Neural cell (in vitro differentiated cells): Measurements from ENCODE around the gene NOD1. TPM values are rescaled to one million over a fixed set of nuclear protein-coding genes. Genes with fewer than 3 reads are reported as not detected.

Experiments
- H2AFZ ChIP-seq: fragments of 200-600, 300-800 bp; sonication (generic), shearing (Covaris generic); 2 replicates; pipeline ENCODE4 v1.6.0; 2014; ENCODE audit warnings: low read depth, mild to moderate bottlenecking, antibody characterized with exemption, low read length, moderate library complexity
- H3F3A ChIP-seq: fragments of 200-600 bp; shearing (Covaris generic); 2 replicates; pipeline ENCODE4 v1.6.1; 2016; ENCODE audit warnings: mild to moderate bottlenecking, moderate library complexity, mixed read lengths, antibody characterized with exemption, low read length; ENCODE audit not compliant: insufficient read depth, poor library complexity, severe bottlenecking
- H3K27ac ChIP-seq: fragments of 200-600, 300-800 bp; sonication (generic), shearing (Covaris generic); 2 replicates; pipeline ENCODE4 v1.5.1; 2014; ENCODE audit warnings: mild to moderate bottlenecking, low read length, moderate library complexity
- H3K27me3 ChIP-seq: fragments of 300-800, 200-600 bp; sonication (generic), shearing (Covaris generic); 2 replicates; pipeline ENCODE4 v1.6.0; 2014; ENCODE audit warnings: mild to moderate bottlenecking, low read depth, low read length, moderate library complexity; ENCODE audit not compliant: insufficient read depth
- H3K36me3 ChIP-seq: fragments of 300-800, 200-600 bp; sonication (generic), shearing (Covaris generic); 2 replicates; pipeline ENCODE4 v1.5.1; 2014; ENCODE audit warnings: mild to moderate bottlenecking, antibody characterized with exemption, low read length, moderate library complexity; ENCODE audit not compliant: insufficient read depth
- H3K4me2 ChIP-seq: fragments of 300-800, 200-600 bp; sonication (generic), shearing (Covaris generic); 2 replicates; pipeline ENCODE4 v1.6.0; 2014; ENCODE audit warnings: mild to moderate bottlenecking, low read length
- H3K4me3 ChIP-seq: fragments of 300-800, 200-600 bp; sonication (generic), shearing (Covaris generic); 2 replicates; pipeline ENCODE4 v1.5.1; 2014; ENCODE audit warnings: mild to moderate bottlenecking, low read length, moderate library complexity
- H3K79me2 ChIP-seq: fragments of 200-600 bp; shearing (Covaris generic); replicated peaks from 2 replicates; pipeline ENCODE4 v1.6.0; 2014; ENCODE audit warnings: mild to moderate bottlenecking, low read length, moderate library complexity; ENCODE audit not compliant: insufficient read depth
- H3K9ac ChIP-seq: fragments of 300-800, 200-600 bp; sonication (generic), shearing (Covaris generic); 2 replicates; pipeline ENCODE4 v1.6.1; 2016; ENCODE audit warnings: mild to moderate bottlenecking, low read length, mixed read lengths
- H3K9me2 ChIP-seq: fragments of 200-600 bp; shearing (Covaris generic); 2 replicates; pipeline ENCODE4 v1.6.1; 2016; ENCODE audit warnings: mild to moderate bottlenecking, low read length, mixed read lengths; ENCODE audit not compliant: insufficient read depth
- H3K9me3 ChIP-seq: fragments of 200-600, 300-800 bp; sonication (generic), shearing (Covaris generic); 2 replicates; pipeline ENCODE4 v1.6.1; 2016; ENCODE audit warnings: mild to moderate bottlenecking, mixed run types, low read length, moderate library complexity, mixed read lengths
- H4K20me1 ChIP-seq: fragments of 200-600 bp; shearing (Covaris generic); 2 replicates; pipeline ENCODE4 v1.6.1; 2016; ENCODE audit warnings: mild to moderate bottlenecking, mixed run types; ENCODE audit not compliant: insufficient read depth
- CTCF ChIP-seq: fragments of 450-650 bp; IDR thresholded peaks from 2 replicates; pipeline ENCODE4 v1.5.1; 2014; ENCODE audit warnings: antibody characterized with exemption, mild to moderate bottlenecking, moderate library complexity; ENCODE audit not compliant: poor library complexity, severe bottlenecking
- EP300 ChIP-seq: fragments of 450-650 bp; conservative IDR thresholded peaks from 2 replicates; pipeline ENCODE4 v1.6.1; 2014; ENCODE audit warnings: antibody characterized with exemption, mild to moderate bottlenecking, moderate library complexity; ENCODE audit not compliant: poor library complexity, severe bottlenecking
- EZH2 ChIP-seq: fragments of 200-600, 300-800 bp; shearing (Covaris generic), sonication (generic); IDR thresholded peaks from 2 replicates; pipeline ENCODE4 v1.6.1; 2014; ENCODE audit warnings: antibody characterized with exemption, low read length, borderline replicate concordance, mild to moderate bottlenecking; ENCODE audit not compliant: insufficient read depth, poor library complexity, severe bottlenecking
- MXI1 ChIP-seq: fragments of 450-650 bp; conservative IDR thresholded peaks from 2 replicates; pipeline ENCODE4 v1.6.1; 2014; ENCODE audit warnings: antibody characterized with exemption, mild to moderate bottlenecking; ENCODE audit not compliant: poor library complexity, severe bottlenecking
- POLR2AphosphoS5 ChIP-seq: IDR thresholded peaks from 2 replicates; pipeline ENCODE4 v1.6.1; 2012
- RAD21 ChIP-seq: fragments of 450-650 bp; conservative IDR thresholded peaks from 2 replicates; pipeline ENCODE4 v1.6.1; 2014; ENCODE audit warnings: antibody characterized with exemption, mild to moderate bottlenecking, moderate library complexity
- REST ChIP-seq: IDR thresholded peaks from 2 replicates; pipeline ENCODE4 v1.6.1; 2012; ENCODE audit warnings: borderline replicate concordance
- SMC3 ChIP-seq: fragments of 450-650 bp; conservative IDR thresholded peaks from 2 replicates; pipeline ENCODE4 v1.6.1; 2014; ENCODE audit warnings: antibody characterized with exemption, mild to moderate bottlenecking, moderate library complexity; ENCODE audit not compliant: poor library complexity
- TAF1 ChIP-seq: IDR thresholded peaks from 2 replicates; pipeline ENCODE4 v1.6.1; 2012; ENCODE audit warnings: low read depth
- polyA plus RNA-seq: library from polyadenylated mRNA; depleted of rRNA; stranded (reverse); fragments of >200 nt; gene quantifications from 2 replicates; pipeline ENCODE4 v1.2.3, GENCODE V29; 2014

NOD1 gene
- polyA plus RNA-seq, 1 donor from 2014 or later: 0.43 TPM

- Histone ChIP-seq H3K79me2 (no peaks in the 10 kb centered on the region), H3K9ac (no peak overlapping the region), H3K9me2 (no peaks in the 10 kb centered on the region), H3K27ac (no peak overlapping the region), H2AFZ (no peak overlapping the region), H4K20me1 (no peaks in the 10 kb centered on the region), H3K9me3 (no peaks in the 10 kb centered on the region), H3F3A (no peaks in the 10 kb centered on the region), H3K36me3 (no peaks in the 10 kb centered on the region), H3K27me3 (no peaks in the 10 kb centered on the region), H3K4me3 (no peak overlapping the region), H3K4me2 (no peak overlapping the region)
- TF ChIP-seq CTCF (no peak), POLR2AphosphoS5 (no peak), EP300 (no peak), MXI1 (no peak), RAD21 (no peak), SMC3 (no peak), EZH2 (no peak), REST (no peak), TAF1 (no peak)
Measured at GRCh38 chr7:30391806-30392205, 86.8 kb downstream of the NOD1 start.

GRCh38 chr7:30390736-30391636 is 87.6 kb downstream of the NOD1 start:
- Histone ChIP-seq H4K20me1 (no peaks in the 10 kb centered on the region), H3K9ac (no peak overlapping the region), H3K27ac (no peak overlapping the region), H2AFZ (no peak overlapping the region), H3K9me3 (no peaks in the 10 kb centered on the region), H3K27me3 (no peaks in the 10 kb centered on the region), H3K4me3 (no peak overlapping the region), H3K4me2 (no peak overlapping the region), H3K9me2 (no peaks in the 10 kb centered on the region), H3F3A (no peaks in the 10 kb centered on the region), H3K36me3 (no peaks in the 10 kb centered on the region), H3K79me2 (no peaks in the 10 kb centered on the region)
- TF ChIP-seq EP300 (no peak), MXI1 (no peak), EZH2 (no peak), POLR2AphosphoS5 (no peak), REST (no peak), RAD21 (no peak), TAF1 (no peak), SMC3 (no peak), CTCF (no peak)
